22Rv1 (cell line): ENCODE results near the gene DOCK7.

Experiments
- CTCF ChIP-seq: fragments of 450-650 bp; IDR thresholded peaks from 2 replicates; pipeline ENCODE4 v1.5.1; 2017; ENCODE audit warnings: mild to moderate bottlenecking
- ZFX ChIP-seq: fragments of 450-650 bp; IDR thresholded peaks from 2 replicates; pipeline ENCODE4 v1.6.1; 2017; ENCODE audit warnings: antibody characterized with exemption, borderline replicate concordance

- TF ChIP-seq CTCF (no peak), ZFX (no peak)
Observed at GRCh38 chr1:62428351-62428750, 259.8 kb downstream of the DOCK7 start.
